Measurements from ENCODE around the gene DIDO1.

- no peak for TF ChIP-seq CTCF (IDR thresholded peaks at IDR 0.05)
- no peak for TF ChIP-seq POLR2AphosphoS5 (IDR thresholded peaks at IDR 0.05; ENCODE audit: insufficient read depth in 1 of 2, low read depth in 1 of 2)
These were observed 21.4 kb upstream of the DIDO1 start for GRCh38 chr20:62947532-62948300.

All from vagina (tissue), 2 donors.